Stimulated activated CD4-positive, alpha-beta T cell treated with anti-CD3 and anti-CD28 coated beads, Interleukin-4, amount 100 ng/mL, for 4 hours (primary cell): ENCODE data around the gene KCNN3.

Source experiments
- DNase-seq, 2 experiments: peaks; one replicate each; pipeline ENCODE4 v3.0.0-alpha.2; 2020

KCNN3 gene

GRCh38 chr1:154720328-154721297 lies 149.5 kb downstream of the KCNN3 start:
- DNase-seq: no peak

GRCh38 chr1:154719586-154720327 lies 150.3 kb downstream of the KCNN3 start:
- DNase-seq: no peak

GRCh38 chr1:154718566-154718965 lies 151.5 kb downstream of the KCNN3 start:
- DNase-seq: no peak

GRCh38 chr1:154717528-154717924 lies 152.6 kb downstream of the KCNN3 start:
- no peak for DNase-seq

GRCh38 chr1:154716614-154717527 lies 153.2 kb downstream of the KCNN3 start:
- DNase-seq: no peak

- DNase-seq: no peak
Measured at GRCh38 chr1:154716011-154716410, 154.1 kb downstream of the KCNN3 start.

- no peak for DNase-seq
Measured at GRCh38 chr1:154715385-154715784, 154.7 kb downstream of the KCNN3 start.

GRCh38 chr1:154714638-154715037 lies 155.4 kb downstream of the KCNN3 start:
- DNase-seq: no peak

GRCh38 chr1:154714052-154714623 lies 155.9 kb downstream of the KCNN3 start:
- no peak for DNase-seq

- no peak for DNase-seq
Measured at GRCh38 chr1:154713005-154713404, 157.1 kb downstream of the KCNN3 start.

GRCh38 chr1:154712166-154712810 lies 157.8 kb downstream of the KCNN3 start:
- DNase-seq: no peak

GRCh38 chr1:154711416-154711815 lies 158.7 kb downstream of the KCNN3 start:
- DNase-seq: no peak

- no peak for DNase-seq
Measured at GRCh38 chr1:154710106-154710505, 160.0 kb downstream of the KCNN3 start.

GRCh38 chr1:154707901-154708463 lies 162.1 kb downstream of the KCNN3 start:
- DNase-seq: no peak

- DNase-seq: no peak
Measured at GRCh38 chr1:154706851-154707250, 163.2 kb downstream of the KCNN3 start.

GRCh38 chr1:154705544-154705943 lies 164.5 kb downstream of the KCNN3 start:
- DNase-seq: peak in 1 of 2 experiments; percentile 51

GRCh38 chr1:154703170-154703569 lies 166.9 kb downstream of the KCNN3 start:
- no peak for DNase-seq

GRCh38 chr1:154698320-154699096 lies 171.6 kb downstream of the KCNN3 start:
- no peak for DNase-seq

- no peak for DNase-seq
Measured at GRCh38 chr1:154697710-154698109, 172.4 kb downstream of the KCNN3 start.

- DNase-seq: no peak
Measured at GRCh38 chr1:154696456-154696855, 173.6 kb downstream of the KCNN3 start.

- DNase-seq: no peak
Measured at GRCh38 chr1:154695985-154696384, 174.1 kb downstream of the KCNN3 start.
